Measurements from ENCODE around the gene SLC5A6. TPM values are rescaled to one million over a fixed set of nuclear protein-coding genes. Genes with fewer than 3 reads are reported as not detected.
A peak's percentile ranks its signal among the peaks of the same experiment; 100 is the strongest.

Gene SLC5A6
- polyA plus RNA-seq (ENCODE audit: insufficient read length in 3 of 3) = 10 to 100 TPM; 37.2 to 47.6 (median 42.0) TPM
- long read RNA-seq, donor 1, partial matches to known transcripts = 163 of 266 reads
- long read RNA-seq, donor 1, other reads (novel, unspliced or antisense) = 101 of 266 reads
- long read RNA-seq, donor 2, partial matches to known transcripts = 212 of 234 reads
- long read RNA-seq, donor 2, other reads (novel, unspliced or antisense) = 22 of 234 reads
- long read RNA-seq, donor 3, partial matches to known transcripts = 365 of 422 reads
- long read RNA-seq, donor 3, other reads (novel, unspliced or antisense) = 56 of 422 reads
- long read RNA-seq, donor 4, partial matches to known transcripts = 0 of 4 reads
- long read RNA-seq, donor 4, other reads (novel, unspliced or antisense) = 0 of 4 reads
- long read RNA-seq, donor 5 = 0 reads
- long read RNA-seq, donor 6, partial matches to known transcripts = 139 of 246 reads
- long read RNA-seq, donor 6, other reads (novel, unspliced or antisense) = 106 of 246 reads
- long read RNA-seq, donor 7, partial matches to known transcripts = 101 of 289 reads
- long read RNA-seq, donor 7, other reads (novel, unspliced or antisense) = 187 of 289 reads
- long read RNA-seq, donor 8, partial matches to known transcripts = 0 of 4 reads
- long read RNA-seq, donor 8, other reads (novel, unspliced or antisense) = 0 of 4 reads
- long read RNA-seq, donor 9, partial matches to known transcripts = 0 of 1 reads
- long read RNA-seq, donor 9, other reads (novel, unspliced or antisense) = 0 of 1 reads
- long read RNA-seq, donor 10, partial matches to known transcripts = 0 of 2 reads
- long read RNA-seq, donor 10, other reads (novel, unspliced or antisense) = 0 of 2 reads
- long read RNA-seq, donor 11, partial matches to known transcripts = 203 of 234 reads
- long read RNA-seq, donor 11, other reads (novel, unspliced or antisense) = 29 of 234 reads
- long read RNA-seq, donor 12, partial matches to known transcripts = 116 of 223 reads
- long read RNA-seq, donor 12, other reads (novel, unspliced or antisense) = 107 of 223 reads
- long read RNA-seq, donor 13, partial matches to known transcripts = 416 of 680 reads
- long read RNA-seq, donor 13, other reads (novel, unspliced or antisense) = 263 of 680 reads
- long read RNA-seq, donor 14, partial matches to known transcripts = 163 of 338 reads
- long read RNA-seq, donor 14, other reads (novel, unspliced or antisense) = 175 of 338 reads
- long read RNA-seq, donor 15, partial matches to known transcripts = 16 of 78 reads
- long read RNA-seq, donor 15, other reads (novel, unspliced or antisense) = 62 of 78 reads
- long read RNA-seq, donor 16, partial matches to known transcripts = 278 of 638 reads
- long read RNA-seq, donor 16, other reads (novel, unspliced or antisense) = 359 of 638 reads

- peak; percentile 78 to 88 (median 87) for DNase-seq (ENCODE audit: extremely low read depth in 1 of 11, low read depth in 9 of 11, low spot score in 4 of 11)
These were observed at the start of gene SLC5A6, which contains the start of gene ATRAID for GRCh38 chr2:27211943-27212625. Gene SLC5A6 (minus strand): TSS chr2:27212268. CDS start chr2:27207650, 4,618 bp downstream. Gene ATRAID (plus strand): TSS chr2:27212041. CDS start chr2:27212369, 328 bp downstream.

GRCh38 chr2:27261241-27261925 lies 49.3 kb upstream of the SLC5A6 start:
- DNase-seq (ENCODE audit: extremely low read depth in 1 of 11, low read depth in 9 of 11, low spot score in 4 of 11) = no peak

GRCh38 chr2:27258051-27258450 lies 46.0 kb upstream of the SLC5A6 start:
- no peak for DNase-seq (ENCODE audit: extremely low read depth in 1 of 11, low read depth in 9 of 11, low spot score in 4 of 11)

GRCh38 chr2:27256855-27257454 lies 44.9 kb upstream of the SLC5A6 start:
- no peak for DNase-seq (ENCODE audit: extremely low read depth in 1 of 11, low read depth in 9 of 11, low spot score in 4 of 11)

- no peak for DNase-seq (ENCODE audit: extremely low read depth in 1 of 11, low read depth in 9 of 11, low spot score in 4 of 11)
These were observed 43.6 kb upstream of the SLC5A6 start for GRCh38 chr2:27255660-27256059.

GRCh38 chr2:27255187-27255586 lies 43.1 kb upstream of the SLC5A6 start:
- no peak for DNase-seq (ENCODE audit: extremely low read depth in 1 of 11, low read depth in 9 of 11, low spot score in 4 of 11)

GRCh38 chr2:27251766-27252165 lies 39.7 kb upstream of the SLC5A6 start:
- DNase-seq (ENCODE audit: extremely low read depth in 1 of 11, low read depth in 9 of 11, low spot score in 4 of 11) = no peak

GRCh38 chr2:27250652-27251379 lies 38.7 kb upstream of the SLC5A6 start:
- DNase-seq (ENCODE audit: extremely low read depth in 1 of 11, low read depth in 9 of 11, low spot score in 4 of 11) = no peak

- peak in 3 of 11 donors; percentile 19 to 42 (median 41) for DNase-seq (ENCODE audit: extremely low read depth in 1 of 11, low read depth in 9 of 11, low spot score in 4 of 11)
These were observed 38.0 kb upstream of the SLC5A6 start for GRCh38 chr2:27249891-27250651.

- peak in 1 of 11 donors; percentile 33 for DNase-seq (ENCODE audit: extremely low read depth in 1 of 11, low read depth in 9 of 11, low spot score in 4 of 11)
These were observed 37.3 kb upstream of the SLC5A6 start for GRCh38 chr2:27249159-27249890.

GRCh38 chr2:27247893-27248292 lies 35.8 kb upstream of the SLC5A6 start:
- no peak for DNase-seq (ENCODE audit: extremely low read depth in 1 of 11, low read depth in 9 of 11, low spot score in 4 of 11)

GRCh38 chr2:27245626-27246025 lies 33.6 kb upstream of the SLC5A6 start:
- no peak for DNase-seq (ENCODE audit: extremely low read depth in 1 of 11, low read depth in 9 of 11, low spot score in 4 of 11)

GRCh38 chr2:27245116-27245515 lies 33.0 kb upstream of the SLC5A6 start:
- no peak for DNase-seq (ENCODE audit: extremely low read depth in 1 of 11, low read depth in 9 of 11, low spot score in 4 of 11)

GRCh38 chr2:27243391-27244130 lies 31.5 kb upstream of the SLC5A6 start:
- DNase-seq (ENCODE audit: extremely low read depth in 1 of 11, low read depth in 9 of 11, low spot score in 4 of 11) = no peak

- no peak for DNase-seq (ENCODE audit: extremely low read depth in 1 of 11, low read depth in 9 of 11, low spot score in 4 of 11)
These were observed 30.5 kb upstream of the SLC5A6 start for GRCh38 chr2:27242614-27242951.
